ENCODE data around the gene RBPMS2. TPM values are rescaled to one million over a fixed set of nuclear protein-coding genes. Genes with fewer than 3 reads are reported as not detected.

RBPMS2 gene
- total and polyA plus RNA-seq, 2 of the 8 experiments (the other 6 are each of a cell fraction or from before 2014, with no cell fraction given): 55.8 to 238 TPM

DNA sequence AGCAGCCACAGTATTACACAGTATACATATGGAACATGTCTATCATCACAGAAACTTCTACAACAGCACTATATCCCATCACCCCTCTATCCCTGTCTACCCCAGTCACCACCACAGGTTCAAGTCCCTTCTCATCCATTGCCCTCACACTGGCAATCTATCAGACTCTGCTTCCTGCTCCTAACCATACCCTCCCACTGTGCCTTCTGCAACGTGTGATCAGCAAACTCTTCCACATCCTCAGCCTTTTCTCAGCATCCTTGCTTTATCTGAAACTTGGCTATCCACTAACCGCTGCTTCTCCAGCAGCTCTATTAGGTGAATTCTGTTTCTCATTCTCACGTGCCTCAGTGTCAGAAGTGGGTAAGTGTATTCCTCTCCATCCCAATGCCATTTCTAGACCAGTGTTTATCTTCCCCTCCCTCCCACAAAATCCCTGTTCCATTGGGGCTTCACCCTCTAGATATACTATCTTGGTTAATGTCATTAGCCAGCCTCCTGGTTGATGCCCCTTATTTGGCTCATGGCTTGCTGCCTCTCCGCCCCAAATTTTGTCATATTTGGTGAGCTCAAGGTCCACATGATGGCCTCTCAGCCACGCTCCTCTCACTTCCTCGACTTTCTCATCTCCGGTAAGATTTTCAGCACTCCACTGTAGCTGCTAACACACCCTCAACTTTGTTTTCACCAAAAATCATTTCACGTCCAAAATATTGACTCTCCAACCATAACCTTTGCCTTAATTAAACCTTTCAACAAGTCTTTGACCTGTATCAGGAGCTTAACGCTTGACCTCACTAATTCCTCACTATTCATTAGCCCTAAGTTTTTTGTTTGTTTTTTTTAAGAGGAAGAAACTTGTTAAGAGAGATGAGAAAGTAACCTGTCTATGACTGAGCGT lies 69.1 kb downstream of the RBPMS2 start:
- H4K91ac ChIP-seq (replicated peaks; ENCODE audit: insufficient read length, low read length): no peak overlapping the region
- H4K20me1 ChIP-seq (replicated peaks in 1 of 2; ENCODE audit: control insufficient read depth in 1 of 2, insufficient read depth in 2 of 2, low read length in 2 of 2): no peaks in the 10 kb centered on the region
- H2BK12ac ChIP-seq (ENCODE audit: low read depth, low read length): no peak overlapping the region
- no peak overlapping the region for H2BK20ac ChIP-seq (ENCODE audit: low read length)
- no peak for FAIRE-seq
- H3K4me3 ChIP-seq (ENCODE audit: extremely low read depth in 1 of 4, insufficient read depth in 2 of 4, low read depth in 3 of 4, low read length in 4 of 4): no peak overlapping the region
- H3K4ac ChIP-seq (replicated peaks; ENCODE audit: insufficient read length, low read depth, low read length): no peak overlapping the region
- POLR2A ChIA-PET (ENCODE audit: partially characterized antibody): interaction anchor here (0.6 to 59.2 kb wide), 10 partner anchors 12 to 264 kb away, joined by 3 to 1192 read pairs (median 3); partner anchors contain the start of gene RBPMS2
- no peak overlapping the region for H3K27ac ChIP-seq (ENCODE audit: low read depth, low read length)
- H2BK15ac ChIP-seq (ENCODE audit: low read length): no peak overlapping the region
- peaks cover 5 to 15% of the 10 kb centered on the region in 2 experiments for H3K79me2 ChIP-seq (ENCODE audit: control insufficient read depth in 1 of 2, insufficient read depth in 2 of 2, low read length in 2 of 2)
- no peak overlapping the region for H2AK5ac ChIP-seq (ENCODE audit: low read depth, low read length)
- H3K14ac ChIP-seq (ENCODE audit: insufficient read length): no peak overlapping the region
- H2BK5ac ChIP-seq (ENCODE audit: low read depth, low read length): no peak overlapping the region
- H3K18ac ChIP-seq (ENCODE audit: extremely low read depth, low read length): no peak overlapping the region
- CTCF ChIA-PET (ENCODE audit: partially characterized antibody): interaction anchor here (0.6 to 5.0 kb wide), 5 partner anchors 16 to 53 kb away, joined by 3 to 24 read pairs (median 13); no protein-coding TSS in a partner anchor
- H3K23ac ChIP-seq (ENCODE audit: insufficient read length): no peak overlapping the region
- H2AFZ ChIP-seq (ENCODE audit: low read length): no peak overlapping the region
- no peaks in the 10 kb centered on the region for H3K27me3 ChIP-seq (replicated peaks in 1 of 4; ENCODE audit: control insufficient read depth in 3 of 4, extremely low read depth in 1 of 4, insufficient read depth in 3 of 4, low read length in 3 of 4)
- DNase-seq (ENCODE audit: low read depth in 1 of 2, low spot score in 2 of 2): no peak
- no peak overlapping the region for H2BK120ac ChIP-seq (replicated peaks; ENCODE audit: low read depth, low read length)
- WGBS, 2 experiments (ENCODE audit: extremely low coverage in 1 of 2, insufficient coverage in 1 of 2, insufficient read length in 1 of 2, insufficient replicate concordance in 2 of 2, low coverage in 1 of 2, low lambda C conversion rate in 2 of 2, missing lambda C conversion rate in 1 of 2): 93% methylated on average over 10 of the region's 10 CpGs; no CpG with 5 or more reads in 1 of the 2 experiments
- peaks cover 5 to 7% (median 5%) of the 10 kb centered on the region in 4 experiments; a peak in 6 of 7 replicates for H3K4me1 ChIP-seq (replicated peaks in 1 of 4; ENCODE audit: control insufficient read depth in 3 of 4, insufficient read depth in 4 of 4, low read length in 3 of 4)
- no peak overlapping the region for H4K5ac ChIP-seq (ENCODE audit: insufficient read length, low read depth, low read length)
- no peak overlapping the region for H3K4me2 ChIP-seq (ENCODE audit: insufficient read depth in 1 of 2, low read depth in 2 of 2, low read length in 2 of 2)
- peaks cover 0 to 13% (median 0%) of the 10 kb centered on the region in 4 experiments; a peak in 2 of 8 replicates for H3K36me3 ChIP-seq (ENCODE audit: control insufficient read depth in 2 of 4, insufficient read depth in 4 of 4, low read length in 3 of 4)
- no peaks in the 10 kb centered on the region for H3K9me3 ChIP-seq (ENCODE audit: insufficient read depth in 2 of 2, low read depth in 1 of 2, low read length in 1 of 2)
- H4K8ac ChIP-seq (ENCODE audit: extremely low read depth, insufficient read depth, low read length): no peak overlapping the region
- TF ChIP-seq SIN3A (conservative IDR thresholded peaks at IDR 0.05 in 1 of 2, IDR thresholded peaks at IDR 0.05 in 1 of 2; ENCODE audit: low read depth in 1 of 2, low read length in 2 of 2): no peak
- peak; percentile 43 to 44; a peak in 2 of 3 replicates for TF ChIP-seq POLR2A (IDR thresholded peaks at IDR 0.05; ENCODE audit: control extremely low read depth in 1 of 2, low read depth in 2 of 2, low read length in 2 of 2)
- TF ChIP-seq POLR2AphosphoS5 (IDR thresholded peaks at IDR 0.05; ENCODE audit: low read depth, low read length): peak; percentile 56
- TF ChIP-seq SIRT6 (IDR thresholded peaks at IDR 0.05; ENCODE audit: low read length): no peak
- H3K23me2 ChIP-seq (ENCODE audit: low read depth, low read length): peaks cover 10% of the 10 kb centered on the region
- no peak overlapping the region for H3K56ac ChIP-seq (replicated peaks; ENCODE audit: insufficient read length, low read depth, low read length)
- no peaks in the 10 kb centered on the region for H3K79me1 ChIP-seq (ENCODE audit: low read depth, low read length)
- no peak overlapping the region for H3K9ac ChIP-seq (replicated peaks in 1 of 4; ENCODE audit: extremely low read depth in 1 of 4, low read depth in 3 of 4, low read length in 3 of 4)

Data from H1 (cell line).